SK-N-SH treated with all-trans-retinoic acid at 6 μM for 48 hours (cell line): ENCODE data around the gene TNNC2.

Experiments
- ATAC-seq: fragments of 200-7000 bp; cut with Tn5 transposase; 3 replicates; pipeline ENCODE4 v1.9.1; 2020; ENCODE audit warnings: mild to moderate bottlenecking, moderate library complexity
- ARNTL ChIP-seq: fragments of 450-650 bp; formaldehyde crosslinking; IDR thresholded peaks from 2 replicates; pipeline ENCODE4 v1.5.0; 2020; ENCODE audit warnings: low read depth, mild to moderate bottlenecking, moderate library complexity, borderline replicate concordance
- BACH2 ChIP-seq: fragments of 250-450 bp; sonication (Bioruptor Pico); IDR thresholded peaks from 2 replicates; pipeline ENCODE4 v1.9.0; 2021; ENCODE audit warnings: mild to moderate bottlenecking, borderline replicate concordance
- CSDC2 ChIP-seq: fragments of 250-450 bp; sonication (Bioruptor Pico); IDR thresholded peaks from 2 replicates; pipeline ENCODE4 v1.5.0; 2020; ENCODE audit warnings: mild to moderate bottlenecking, moderate library complexity
- ESRRG ChIP-seq: fragments of 250-450 bp; sonication (Bioruptor Pico); IDR thresholded peaks from 2 replicates; pipeline ENCODE4 v1.6.1; 2021; ENCODE audit warnings: mild to moderate bottlenecking
- GLIS3 ChIP-seq: fragments of 250-450 bp; sonication (Bioruptor Pico); IDR thresholded peaks from 2 replicates; pipeline ENCODE4 v1.5.0; 2020; ENCODE audit warnings: mild to moderate bottlenecking, moderate library complexity
- ISL1 ChIP-seq: fragments of 250-450 bp; sonication (Bioruptor Pico); IDR thresholded peaks from 2 replicates; pipeline ENCODE4 v2.1.2; 2022; ENCODE audit warnings: mild to moderate bottlenecking, moderate library complexity
- OSR1 ChIP-seq: fragments of 250-450 bp; sonication (Bioruptor Pico); IDR thresholded peaks from 2 replicates; pipeline ENCODE4 v1.8.0; 2022; ENCODE audit warnings: moderate library complexity, mild to moderate bottlenecking, inconsistent platforms
- POU6F1 ChIP-seq: fragments of 250-450 bp; sonication (Bioruptor Pico); IDR thresholded peaks from 2 replicates; pipeline ENCODE4 v1.8.0; 2021; ENCODE audit warnings: low read depth, mild to moderate bottlenecking, moderate library complexity, borderline replicate concordance
- PPARA ChIP-seq: fragments of 250-450 bp; sonication (Bioruptor Pico); IDR thresholded peaks from 2 replicates; pipeline ENCODE4 v1.5.0; 2020; ENCODE audit warnings: mild to moderate bottlenecking, borderline replicate concordance
- RARB ChIP-seq: fragments of 250-450 bp; sonication (Bioruptor Pico); IDR thresholded peaks from 2 replicates; pipeline ENCODE4 v1.8.0; 2021; ENCODE audit warnings: mild to moderate bottlenecking, moderate library complexity
- SNAI2 ChIP-seq: fragments of 250-450 bp; sonication (Bioruptor Pico); IDR thresholded peaks from 2 replicates; pipeline ENCODE4 v1.5.0; 2020; ENCODE audit warnings: mild to moderate bottlenecking, moderate library complexity
- TOX ChIP-seq: fragments of 250-450 bp; sonication (Bioruptor Pico); IDR thresholded peaks from 2 replicates; pipeline ENCODE4 v1.8.0; 2021; ENCODE audit warnings: mild to moderate bottlenecking, moderate library complexity, borderline replicate concordance
- ZC3H10 ChIP-seq: fragments of 250-450 bp; sonication (Bioruptor Pico); IDR thresholded peaks from 2 replicates; pipeline ENCODE4 v1.5.1; 2021; ENCODE audit warnings: mild to moderate bottlenecking, moderate library complexity
- ZFP3 ChIP-seq: fragments of 250-450 bp; sonication (Bioruptor Pico); IDR thresholded peaks from 2 replicates; pipeline ENCODE4 v1.5.0; 2020; ENCODE audit warnings: mild to moderate bottlenecking, moderate library complexity
- ZNF565 ChIP-seq: fragments of 450-650 bp; formaldehyde crosslinking; conservative IDR thresholded peaks from 2 replicates; pipeline ENCODE4 v1.5.0; 2020; ENCODE audit warnings: low read depth, mild to moderate bottlenecking, moderate library complexity
- ZNF70 ChIP-seq: fragments of 450-650 bp; formaldehyde crosslinking; IDR thresholded peaks from 2 replicates; pipeline ENCODE4 v1.5.0; 2020; ENCODE audit warnings: mild to moderate bottlenecking, moderate library complexity
- ZNF8 ChIP-seq: fragments of 450-650 bp; formaldehyde crosslinking; IDR thresholded peaks from 2 replicates; pipeline ENCODE4 v1.5.0; 2020; ENCODE audit warnings: mild to moderate bottlenecking, moderate library complexity
- TF ChIP-seq, protein P1 (sequence below): fragments of 250-450 bp; sonication (Bioruptor Pico); IDR thresholded peaks from 2 replicates; pipeline ENCODE4 v1.5.1; 2021; ENCODE audit warnings: mild to moderate bottlenecking, moderate library complexity
- TF ChIP-seq, protein P2 (sequence below): fragments of 250-450 bp; sonication (Bioruptor Pico); IDR thresholded peaks from 2 replicates; pipeline ENCODE4 v1.5.1; 2020; ENCODE audit warnings: low read depth, mild to moderate bottlenecking, moderate library complexity
- TF ChIP-seq, protein P3 (sequence below): fragments of 250-450 bp; sonication (Bioruptor Pico); IDR thresholded peaks from 2 replicates; pipeline ENCODE4 v1.8.0; 2020; ENCODE audit warnings: mild to moderate bottlenecking, moderate library complexity, borderline replicate concordance
- TF ChIP-seq, protein P4 (sequence below): fragments of 250-450 bp; sonication (Bioruptor Pico); IDR thresholded peaks from 2 replicates; pipeline ENCODE4 v1.5.0; 2020; ENCODE audit warnings: mild to moderate bottlenecking, moderate library complexity

The TNNC2 gene

GRCh38 chr20:45853484-45853883 is 26.4 kb upstream of the TNNC2 start:
- ATAC-seq: no peak
- no peak for TF ChIP-seq TOX (CRISPR knock-in tag)
- TF ChIP-seq RARB (CRISPR knock-in tag): no peak
- TF ChIP-seq ZNF8 (CRISPR knock-in tag): no peak
- TF ChIP-seq BACH2 (CRISPR knock-in tag): no peak
- no peak for TF ChIP-seq CSDC2 (CRISPR knock-in tag)
- no peak for TF ChIP-seq SNAI2 (CRISPR knock-in tag)
- TF ChIP-seq, protein P1, sequence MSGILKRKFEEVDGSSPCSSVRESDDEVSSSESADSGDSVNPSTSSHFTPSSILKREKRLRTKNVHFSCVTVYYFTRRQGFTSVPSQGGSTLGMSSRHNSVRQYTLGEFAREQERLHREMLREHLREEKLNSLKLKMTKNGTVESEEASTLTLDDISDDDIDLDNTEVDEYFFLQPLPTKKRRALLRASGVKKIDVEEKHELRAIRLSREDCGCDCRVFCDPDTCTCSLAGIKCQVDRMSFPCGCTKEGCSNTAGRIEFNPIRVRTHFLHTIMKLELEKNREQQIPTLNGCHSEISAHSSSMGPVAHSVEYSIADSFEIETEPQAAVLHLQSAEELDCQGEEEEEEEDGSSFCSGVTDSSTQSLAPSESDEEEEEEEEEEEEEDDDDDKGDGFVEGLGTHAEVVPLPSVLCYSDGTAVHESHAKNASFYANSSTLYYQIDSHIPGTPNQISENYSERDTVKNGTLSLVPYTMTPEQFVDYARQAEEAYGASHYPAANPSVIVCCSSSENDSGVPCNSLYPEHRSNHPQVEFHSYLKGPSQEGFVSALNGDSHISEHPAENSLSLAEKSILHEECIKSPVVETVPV (CRISPR knock-in tag): no peak
- TF ChIP-seq, protein P2, sequence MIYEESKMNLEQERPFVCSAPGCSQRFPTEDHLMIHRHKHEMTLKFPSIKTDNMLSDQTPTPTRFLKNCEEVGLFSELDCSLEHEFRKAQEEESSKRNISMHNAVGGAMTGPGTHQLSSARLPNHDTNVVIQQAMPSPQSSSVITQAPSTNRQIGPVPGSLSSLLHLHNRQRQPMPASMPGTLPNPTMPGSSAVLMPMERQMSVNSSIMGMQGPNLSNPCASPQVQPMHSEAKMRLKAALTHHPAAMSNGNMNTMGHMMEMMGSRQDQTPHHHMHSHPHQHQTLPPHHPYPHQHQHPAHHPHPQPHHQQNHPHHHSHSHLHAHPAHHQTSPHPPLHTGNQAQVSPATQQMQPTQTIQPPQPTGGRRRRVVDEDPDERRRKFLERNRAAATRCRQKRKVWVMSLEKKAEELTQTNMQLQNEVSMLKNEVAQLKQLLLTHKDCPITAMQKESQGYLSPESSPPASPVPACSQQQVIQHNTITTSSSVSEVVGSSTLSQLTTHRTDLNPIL: no peak
- no peak for TF ChIP-seq ZC3H10 (CRISPR knock-in tag)
- TF ChIP-seq ZNF565 (CRISPR knock-in tag): no peak
- TF ChIP-seq, protein P3, sequence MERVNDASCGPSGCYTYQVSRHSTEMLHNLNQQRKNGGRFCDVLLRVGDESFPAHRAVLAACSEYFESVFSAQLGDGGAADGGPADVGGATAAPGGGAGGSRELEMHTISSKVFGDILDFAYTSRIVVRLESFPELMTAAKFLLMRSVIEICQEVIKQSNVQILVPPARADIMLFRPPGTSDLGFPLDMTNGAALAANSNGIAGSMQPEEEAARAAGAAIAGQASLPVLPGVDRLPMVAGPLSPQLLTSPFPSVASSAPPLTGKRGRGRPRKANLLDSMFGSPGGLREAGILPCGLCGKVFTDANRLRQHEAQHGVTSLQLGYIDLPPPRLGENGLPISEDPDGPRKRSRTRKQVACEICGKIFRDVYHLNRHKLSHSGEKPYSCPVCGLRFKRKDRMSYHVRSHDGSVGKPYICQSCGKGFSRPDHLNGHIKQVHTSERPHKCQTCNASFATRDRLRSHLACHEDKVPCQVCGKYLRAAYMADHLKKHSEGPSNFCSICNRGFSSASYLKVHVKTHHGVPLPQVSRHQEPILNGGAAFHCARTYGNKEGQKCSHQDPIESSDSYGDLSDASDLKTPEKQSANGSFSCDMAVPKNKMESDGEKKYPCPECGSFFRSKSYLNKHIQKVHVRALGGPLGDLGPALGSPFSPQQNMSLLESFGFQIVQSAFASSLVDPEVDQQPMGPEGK: no peak
- no peak for TF ChIP-seq GLIS3
- TF ChIP-seq ESRRG: no peak
- TF ChIP-seq ZFP3 (CRISPR knock-in tag): no peak
- TF ChIP-seq, protein P4, sequence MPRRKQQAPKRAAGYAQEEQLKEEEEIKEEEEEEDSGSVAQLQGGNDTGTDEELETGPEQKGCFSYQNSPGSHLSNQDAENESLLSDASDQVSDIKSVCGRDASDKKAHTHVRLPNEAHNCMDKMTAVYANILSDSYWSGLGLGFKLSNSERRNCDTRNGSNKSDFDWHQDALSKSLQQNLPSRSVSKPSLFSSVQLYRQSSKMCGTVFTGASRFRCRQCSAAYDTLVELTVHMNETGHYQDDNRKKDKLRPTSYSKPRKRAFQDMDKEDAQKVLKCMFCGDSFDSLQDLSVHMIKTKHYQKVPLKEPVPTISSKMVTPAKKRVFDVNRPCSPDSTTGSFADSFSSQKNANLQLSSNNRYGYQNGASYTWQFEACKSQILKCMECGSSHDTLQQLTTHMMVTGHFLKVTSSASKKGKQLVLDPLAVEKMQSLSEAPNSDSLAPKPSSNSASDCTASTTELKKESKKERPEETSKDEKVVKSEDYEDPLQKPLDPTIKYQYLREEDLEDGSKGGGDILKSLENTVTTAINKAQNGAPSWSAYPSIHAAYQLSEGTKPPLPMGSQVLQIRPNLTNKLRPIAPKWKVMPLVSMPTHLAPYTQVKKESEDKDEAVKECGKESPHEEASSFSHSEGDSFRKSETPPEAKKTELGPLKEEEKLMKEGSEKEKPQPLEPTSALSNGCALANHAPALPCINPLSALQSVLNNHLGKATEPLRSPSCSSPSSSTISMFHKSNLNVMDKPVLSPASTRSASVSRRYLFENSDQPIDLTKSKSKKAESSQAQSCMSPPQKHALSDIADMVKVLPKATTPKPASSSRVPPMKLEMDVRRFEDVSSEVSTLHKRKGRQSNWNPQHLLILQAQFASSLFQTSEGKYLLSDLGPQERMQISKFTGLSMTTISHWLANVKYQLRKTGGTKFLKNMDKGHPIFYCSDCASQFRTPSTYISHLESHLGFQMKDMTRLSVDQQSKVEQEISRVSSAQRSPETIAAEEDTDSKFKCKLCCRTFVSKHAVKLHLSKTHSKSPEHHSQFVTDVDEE (CRISPR knock-in tag): no peak
- no peak for TF ChIP-seq PPARA
- TF ChIP-seq ARNTL: no peak

DNA sequence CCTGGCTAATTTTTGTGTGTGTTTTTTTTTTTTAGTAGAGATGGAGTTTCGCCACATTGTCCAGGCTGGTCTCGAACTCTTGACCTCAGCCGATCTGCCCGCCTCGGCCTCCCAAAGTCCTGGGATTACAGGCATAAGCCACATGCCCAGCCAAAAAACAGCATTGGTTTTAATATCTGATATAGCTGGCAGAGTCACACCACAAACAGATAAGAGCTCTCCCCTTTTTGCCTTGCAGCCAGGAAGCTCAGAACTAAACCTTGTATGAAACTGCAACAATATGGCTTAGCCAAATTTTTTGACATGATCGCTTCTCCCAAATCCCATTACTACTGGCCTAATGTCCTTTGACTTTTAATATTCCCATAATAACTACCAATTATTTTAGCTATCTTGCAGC is 25.2 kb upstream of the TNNC2 start:
- ATAC-seq: no peak
- no peak for TF ChIP-seq ARNTL
- TF ChIP-seq, protein P4 (CRISPR knock-in tag): no peak
- TF ChIP-seq, protein P3: no peak
- no peak for TF ChIP-seq ZNF70
- TF ChIP-seq ESRRG: no peak
- no peak for TF ChIP-seq PPARA
- TF ChIP-seq ZNF565 (CRISPR knock-in tag): no peak
- no peak for TF ChIP-seq ZC3H10 (CRISPR knock-in tag)
- no peak for TF ChIP-seq RARB (CRISPR knock-in tag)
- no peak for TF ChIP-seq SNAI2 (CRISPR knock-in tag)
- TF ChIP-seq, all 23 proteins: peak for 0

- TF ChIP-seq ZFP3 (CRISPR knock-in tag) (no peak), ZNF565 (CRISPR knock-in tag) (no peak), ISL1 (CRISPR knock-in tag) (no peak), BACH2 (CRISPR knock-in tag) (no peak), GLIS3 (no peak), ZNF70 (no peak), CSDC2 (CRISPR knock-in tag) (no peak), RARB (CRISPR knock-in tag) (no peak), SNAI2 (CRISPR knock-in tag) (no peak), ZC3H10 (CRISPR knock-in tag) (no peak), ARNTL (no peak), POU6F1 (no peak), OSR1 (CRISPR knock-in tag) (no peak)
- TF ChIP-seq, protein P3: no peak
- no peak for ATAC-seq
Measured at GRCh38 chr20:45851501-45851900, 24.4 kb upstream of the TNNC2 start.
